Psoas muscle (tissue), 8 donors: Measurements from ENCODE around the gene PRKN. TPM values are rescaled to one million over a fixed set of nuclear protein-coding genes. Genes with fewer than 3 reads are reported as not detected.
A peak's percentile ranks its signal among the peaks of the same experiment; 100 is the strongest.

ENCODE experiments used
- ATAC-seq, 4 donors: fragments of 200-7000 bp; cut with Tn5 transposase; one replicate each; pipeline ENCODE4 v1.9.1; 2020; ENCODE audit warnings: moderate library complexity in 3 of 4, mild to moderate bottlenecking in 2 of 4
- DNase-seq, 2 donors: peaks; one replicate each; pipeline ENCODE4 v3.0.0-alpha.2; 2020
- H3K27ac ChIP-seq: fragments of 200-600 bp; one replicate; pipeline ENCODE4 v1.8.0; 2022
- H3K27me3 ChIP-seq, 3 donors: fragments of 200-600 bp in 1 of 3; one replicate each; pipeline versions ENCODE4 v1.6.1 to v1.8.0; 2013 to 2022; ENCODE audit warnings: low read length in 2 of 3, mild to moderate bottlenecking in 2 of 3, moderate library complexity in 1 of 3; ENCODE audit not compliant: insufficient read depth in 3 of 3
- H3K36me3 ChIP-seq, 2 donors: fragments of 200-600 bp in 1 of 2; one replicate each; pipeline versions ENCODE4 v1.6.1 to v1.8.0; 2013 to 2022; ENCODE audit warnings: low read depth in 1 of 2, mild to moderate bottlenecking in 1 of 2, moderate library complexity in 1 of 2; ENCODE audit not compliant: insufficient read depth in 1 of 2
- H3K4me1 ChIP-seq: fragments of 200-600 bp; one replicate; pipeline ENCODE4 v1.8.0; 2022
- H3K4me3 ChIP-seq: fragments of 200-600 bp; one replicate; pipeline ENCODE4 v1.8.0; 2022; ENCODE audit warnings: mild to moderate bottlenecking
- H3K9me3 ChIP-seq: fragments of 200-600 bp; one replicate; pipeline ENCODE4 v1.8.0; 2022
- WGBS, 3 donors: extraction: QIAGEN DNeasy Blood & Tissue Kit; methylation state at CpG; one replicate each; pipeline versions ENCODE4 v1.1.6 to v1.1.7; 2013; 5-methylcytosine and 5-hydroxymethylcytosine counted together
- intact Hi-C, 2 donors: fragments of 100-400 bp; cut with DNase I; formaldehyde crosslinking; loops; one replicate each; pipeline versions ENCODE4 v1.11.0 to v1.14.2; 2022
- polyA plus RNA-seq, 3 donors: library from polyadenylated mRNA; stranded (reverse); fragments of 200-250 nt; gene quantifications; one replicate each; pipeline ENCODE4 v1.2.3, GENCODE V29; 2013
- total RNA-seq, 4 donors: library from RNA; stranded (reverse); fragmentation: NEBNext Ultra II Directional in 2 of 4; extraction: Animal tissue kit (Norgen Biotek cat#: 25700) in 2 of 4; gene quantifications; one replicate each; pipeline versions ENCODE4 v1.2.1 to v1.2.4, GENCODE V29; 2021 to 2023
- TF ChIP-seq, protein P1 (sequence below): fragments of 200-600 bp; IDR thresholded peaks from one replicate; pipeline ENCODE4 v1.8.0; 2022; ENCODE audit warnings: antibody characterized with exemption
- donor health status: healthy with polysubstance abuse.
- donor health status: DM: no; HTN: no; CAD: no; lungs with moderate emphysema.
- donor health status: Bipolar disorder and iron deficiency.
- donor health status: healthy.
- donor health status: DM: yes; HTN: yes; CAD: no.
- donor health status: DM: no; HTN: no; CAD: no.
- donor health status: DM: no; HTN: no; CAD: no.
- donor health status: DM: yes; HTN: yes; CAD: no.

Gene PRKN
- total and polyA plus RNA-seq, 7 donors = 1.5 to 19.5 (median 11.7) TPM

DNA sequence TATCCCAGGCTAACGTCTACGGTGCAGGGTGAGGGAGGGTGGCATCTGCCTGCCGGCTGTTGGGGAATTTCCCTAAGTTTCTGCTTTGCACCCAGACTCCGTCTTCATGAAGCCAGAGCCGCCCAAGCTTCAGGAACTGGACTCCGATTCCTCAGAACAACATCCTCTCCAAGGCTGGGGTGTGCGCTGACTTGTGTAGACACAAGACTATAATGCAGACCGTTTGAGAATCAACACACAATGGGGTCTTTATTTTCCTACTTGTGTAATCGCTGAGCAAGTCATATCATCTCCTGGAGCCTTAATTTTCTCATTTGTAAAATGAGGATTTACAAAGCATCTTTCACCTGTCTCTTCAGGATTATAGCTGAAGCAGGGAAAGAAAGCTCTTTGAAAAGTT, 1293.2 kb downstream of the PRKN start:
- no peaks in the 10 kb centered on the region for H3K9me3 ChIP-seq
- H3K27me3 ChIP-seq = no peaks in the 10 kb centered on the region
- peak overlapping the region; percentile 68 for H3K27ac ChIP-seq
- intact Hi-C loops = no loop called here
- H3K36me3 ChIP-seq = no peaks in the 10 kb centered on the region
- ATAC-seq = peak; percentile 8 to 48 (median 34)
- H3K4me3 ChIP-seq = peak overlapping the region; percentile 47
- H3K4me1 ChIP-seq = peaks cover 20% of the 10 kb centered on the region
- 10 to 21% (median 19%) methylated on average over 9 of the region's 9 CpGs for WGBS, 3 donors
- TF ChIP-seq, protein P1, sequence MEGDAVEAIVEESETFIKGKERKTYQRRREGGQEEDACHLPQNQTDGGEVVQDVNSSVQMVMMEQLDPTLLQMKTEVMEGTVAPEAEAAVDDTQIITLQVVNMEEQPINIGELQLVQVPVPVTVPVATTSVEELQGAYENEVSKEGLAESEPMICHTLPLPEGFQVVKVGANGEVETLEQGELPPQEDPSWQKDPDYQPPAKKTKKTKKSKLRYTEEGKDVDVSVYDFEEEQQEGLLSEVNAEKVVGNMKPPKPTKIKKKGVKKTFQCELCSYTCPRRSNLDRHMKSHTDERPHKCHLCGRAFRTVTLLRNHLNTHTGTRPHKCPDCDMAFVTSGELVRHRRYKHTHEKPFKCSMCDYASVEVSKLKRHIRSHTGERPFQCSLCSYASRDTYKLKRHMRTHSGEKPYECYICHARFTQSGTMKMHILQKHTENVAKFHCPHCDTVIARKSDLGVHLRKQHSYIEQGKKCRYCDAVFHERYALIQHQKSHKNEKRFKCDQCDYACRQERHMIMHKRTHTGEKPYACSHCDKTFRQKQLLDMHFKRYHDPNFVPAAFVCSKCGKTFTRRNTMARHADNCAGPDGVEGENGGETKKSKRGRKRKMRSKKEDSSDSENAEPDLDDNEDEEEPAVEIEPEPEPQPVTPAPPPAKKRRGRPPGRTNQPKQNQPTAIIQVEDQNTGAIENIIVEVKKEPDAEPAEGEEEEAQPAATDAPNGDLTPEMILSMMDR = no peak
- DNase-seq = no peak

DNA sequence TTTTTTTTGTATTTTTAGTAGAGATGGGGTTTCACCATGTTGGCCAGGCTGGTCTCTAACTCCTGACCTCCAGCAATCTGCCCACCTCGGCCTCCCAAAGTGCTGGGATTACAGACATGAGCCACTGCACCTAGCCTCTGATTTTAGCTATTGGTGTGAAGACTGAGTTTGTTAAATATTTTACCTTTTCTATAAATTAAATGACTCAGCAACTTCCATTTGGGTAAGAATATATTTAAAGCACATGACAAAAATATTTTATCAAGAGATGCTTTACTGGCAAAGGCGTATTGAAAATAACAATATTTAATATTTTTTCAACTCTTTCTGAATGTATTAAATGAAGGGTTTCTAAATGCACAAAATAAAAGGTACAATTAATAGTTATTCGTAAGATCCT, 1295.0 kb downstream of the PRKN start:
- Histone ChIP-seq H3K27ac (no peak overlapping the region), H3K9me3 (no peaks in the 10 kb centered on the region), H3K4me3 (no peak overlapping the region), H3K36me3 (no peaks in the 10 kb centered on the region), H3K27me3 (no peaks in the 10 kb centered on the region), H3K4me1 (peaks cover 20% of the 10 kb centered on the region)
- intact Hi-C loops = no loop called here
- 91 to 96% (median 91%) methylated on average over 3 of the region's 3 CpGs for WGBS, 3 donors
- ATAC-seq = no peak
- TF ChIP-seq, protein P1 = no peak
- DNase-seq = no peak

DNA sequence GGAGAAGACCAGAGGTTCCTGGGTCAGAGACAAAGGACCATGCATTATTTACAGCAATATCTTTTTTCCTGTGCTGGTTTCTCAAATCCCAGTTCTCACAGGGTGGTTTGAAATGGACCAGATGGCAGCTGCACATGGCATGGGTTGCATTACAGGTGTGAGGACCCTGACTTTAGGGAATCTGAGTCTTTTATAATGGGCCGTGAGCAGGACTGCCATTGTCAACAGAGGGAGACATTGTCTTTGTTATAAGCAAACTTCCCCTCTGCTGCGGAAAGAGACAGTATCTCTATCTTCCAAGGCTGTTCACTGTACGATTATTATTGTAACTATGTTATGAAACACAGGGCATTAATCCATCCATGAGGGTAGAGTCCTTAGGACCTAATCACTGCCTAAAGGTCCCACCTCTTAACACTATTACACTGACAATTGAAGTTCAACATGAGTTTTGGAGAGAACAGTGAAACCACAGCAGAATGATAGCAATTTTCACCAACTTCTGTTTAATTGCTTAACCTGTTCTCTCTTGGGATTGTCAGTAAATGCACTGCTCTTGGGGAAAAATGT, 1297.6 kb downstream of the PRKN start:
- no peak for ATAC-seq
- Histone ChIP-seq H3K9me3 (no peaks in the 10 kb centered on the region), H3K36me3 (no peaks in the 10 kb centered on the region), H3K4me1 (peaks cover 7% of the 10 kb centered on the region), H3K27me3 (no peaks in the 10 kb centered on the region), H3K27ac (no peak overlapping the region), H3K4me3 (no peak overlapping the region)
- intact Hi-C loops = no loop called here
- TF ChIP-seq, protein P1 = peak; percentile 29
- WGBS, 3 donors = 81 to 92% (median 90%) methylated on average over 3 of the region's 3 CpGs
- DNase-seq = no peak

DNA sequence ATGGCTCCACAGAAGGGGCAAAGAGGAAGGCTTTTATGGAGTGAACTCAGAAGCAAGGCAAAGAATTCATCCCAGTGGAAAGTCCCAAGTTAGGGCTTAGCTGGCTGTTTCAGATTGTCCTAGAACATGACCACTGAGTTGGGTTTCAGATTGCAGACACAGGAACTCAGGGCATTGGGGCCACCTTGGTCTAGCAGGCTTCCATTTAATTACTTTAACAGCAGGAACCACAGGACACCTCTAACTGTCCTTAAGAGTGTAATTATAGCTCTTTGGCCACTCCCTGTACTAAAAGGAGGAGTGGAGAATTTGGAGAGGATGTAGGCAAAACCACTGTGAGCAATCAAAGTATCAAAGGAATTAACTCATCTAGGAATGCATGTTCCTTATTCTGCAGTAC, 1303.1 kb downstream of the PRKN start:
- intact Hi-C loops = loop anchor here in 1 of 2 donors (5.0 kb wide), 1 partner anchor 273 kb away; no protein-coding TSS in a partner anchor
- no peak overlapping the region for H3K27ac ChIP-seq
- DNase-seq (no peak), ATAC-seq (peak; percentile 49 to 83 (median 62))
- no peaks in the 10 kb centered on the region for H3K27me3 ChIP-seq
- TF ChIP-seq, protein P1 = no peak
- no peaks in the 10 kb centered on the region for H3K9me3 ChIP-seq
- peaks cover 9% of the 10 kb centered on the region for H3K4me1 ChIP-seq
- no peak overlapping the region for H3K4me3 ChIP-seq
- no peaks in the 10 kb centered on the region for H3K36me3 ChIP-seq
